Fibroblast of lung (primary cell): ENCODE data around the gene KCTD10. TPM values are rescaled to one million over a fixed set of nuclear protein-coding genes. Genes with fewer than 3 reads are reported as not detected.
A peak's percentile ranks its signal among the peaks of the same experiment; 100 is the strongest.

Source experiments
- DNase-seq, 2 donors: peaks; one replicate each; pipeline versions ENCODE4 v3.0.0 to v3.0.0-alpha.2; 2010; ENCODE audit warnings: low read depth in 2 of 2
- H2AFZ ChIP-seq: 2 replicates; pipeline ENCODE4 v1.5.1; 2012; ENCODE audit warnings: low read length, control low read depth, inconsistent platforms
- H3K27ac ChIP-seq: 2 replicates; pipeline ENCODE4 v1.5.1; 2011; ENCODE audit warnings: low read length, control low read depth; ENCODE audit not compliant: insufficient read depth
- H3K27me3 ChIP-seq: 2 replicates; pipeline ENCODE4 v1.5.1; 2011; ENCODE audit warnings: mild to moderate bottlenecking, low read length; ENCODE audit not compliant: control insufficient read depth, insufficient read depth
- H3K36me3 ChIP-seq: 2 replicates; pipeline ENCODE4 v1.5.1; 2011; ENCODE audit warnings: low read length; ENCODE audit not compliant: control insufficient read depth, insufficient read depth
- H3K4me1 ChIP-seq: 2 replicates; pipeline ENCODE4 v1.5.1; 2011; ENCODE audit warnings: low read length; ENCODE audit not compliant: control insufficient read depth, insufficient read depth; ENCODE audit errors: extremely low read depth
- H3K4me2 ChIP-seq: 2 replicates; pipeline ENCODE4 v1.5.1; 2011; ENCODE audit warnings: low read length, control low read depth; ENCODE audit not compliant: insufficient read depth; ENCODE audit errors: extremely low read depth
- H3K4me3 ChIP-seq, 4 experiments: fragments of 200-600 bp in 1 of 4; sonication (generic) in 1 of 4; replicated peaks in 1 of 4; 2 replicates each; pipeline ENCODE4 v1.5.1; 2011 to 2016; ENCODE audit warnings: low read length in 4 of 4, low read depth in 3 of 4, mild to moderate bottlenecking in 3 of 4, control low read depth in 2 of 4, inconsistent platforms in 1 of 4, mixed read lengths in 1 of 4; ENCODE audit not compliant: insufficient read depth in 1 of 4; ENCODE audit errors: control extremely low read depth in 1 of 4
- H3K79me2 ChIP-seq: 2 replicates; pipeline ENCODE4 v1.5.1; 2012; ENCODE audit warnings: mild to moderate bottlenecking, low read length, inconsistent platforms; ENCODE audit not compliant: control insufficient read depth, insufficient read depth
- H3K9ac ChIP-seq: 2 replicates; pipeline ENCODE4 v1.5.1; 2011; ENCODE audit warnings: mild to moderate bottlenecking, low read length, control low read depth; ENCODE audit not compliant: insufficient read depth
- H3K9me3 ChIP-seq: 2 replicates; pipeline ENCODE4 v1.5.1; 2012; ENCODE audit warnings: low read depth, low read length; ENCODE audit not compliant: control insufficient read depth, insufficient read depth
- H4K20me1 ChIP-seq: 2 replicates; pipeline ENCODE4 v1.5.1; 2011; ENCODE audit warnings: low read length; ENCODE audit not compliant: control insufficient read depth, insufficient read depth; ENCODE audit errors: extremely low read depth
- EZH2 ChIP-seq: IDR thresholded peaks from 2 replicates; pipeline ENCODE4 v1.5.1; 2012; ENCODE audit warnings: low read length, control low read depth, mild to moderate bottlenecking; ENCODE audit errors: missing control alignments
- polyA plus RNA-seq, 2 donors: library from polyadenylated mRNA; depleted of rRNA in 1 of 2; stranded (reverse) in 1 of 2; unstranded in 1 of 2; fragments of >200 nt; gene quantifications; 2 replicates each; pipeline ENCODE4 v1.2.1, GENCODE V29; 2011 to 2012; ENCODE audit warnings: missing spikeins in 1 of 2
- total RNA-seq: library from RNA; depleted of rRNA; stranded (reverse); fragments of >200 nt; gene quantifications from 2 replicates; pipeline ENCODE4 v1.2.1, GENCODE V29; 2014
- TF ChIP-seq, protein P1 (sequence below), 2 donors: IDR thresholded peaks in 1 of 2; conservative IDR thresholded peaks in 1 of 2; 1 replicate in 1 of 2; 2 replicates in 1 of 2; pipeline ENCODE4 v1.5.1; 2011 to 2012; ENCODE audit warnings: low read length in 2 of 2, control low read depth in 1 of 2, inconsistent platforms in 1 of 2, low read depth in 1 of 2, mild to moderate bottlenecking in 1 of 2

The KCTD10 gene
- total and polyA plus RNA-seq, 2 donors (not counting 1 experiment from before 2014, with no cell fraction given), result 106 to 190 TPM

DNA sequence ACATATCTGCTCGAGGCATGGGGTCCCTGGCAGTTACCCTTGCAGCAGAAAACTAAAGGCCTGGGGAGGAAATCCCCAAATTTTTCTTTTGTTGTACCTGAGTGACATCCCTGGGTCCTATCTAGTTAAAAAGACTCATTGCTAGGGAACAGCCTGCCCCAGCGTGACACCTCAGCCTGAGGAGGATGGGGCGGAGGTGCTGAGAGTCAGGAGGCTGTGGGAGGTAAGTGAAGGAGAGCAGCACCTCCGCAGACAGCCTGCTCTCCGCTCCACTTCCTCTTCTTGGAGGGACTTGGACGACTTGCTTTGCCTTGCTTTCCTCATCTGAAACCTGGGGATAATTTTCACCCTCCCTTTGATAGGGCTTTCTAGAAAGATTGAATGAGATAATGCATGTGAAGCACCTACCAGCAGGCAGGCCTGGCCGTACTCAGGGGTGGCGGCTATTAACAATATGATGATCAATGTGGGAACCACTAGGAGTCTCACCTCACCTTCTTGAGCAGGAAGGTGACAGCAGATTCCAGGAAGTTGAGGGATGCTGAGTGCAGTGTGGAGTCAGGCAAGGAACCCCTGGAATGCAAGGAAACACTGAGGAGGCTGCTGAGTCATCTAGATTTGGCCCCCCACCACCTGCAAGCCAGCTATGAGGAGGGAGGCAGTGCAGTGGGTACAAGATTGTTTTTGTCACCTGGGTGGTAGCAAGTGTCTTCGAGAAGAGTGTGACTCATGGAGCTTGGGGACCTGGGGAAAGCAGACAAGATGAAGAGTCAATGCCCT lies 23.5 kb upstream of the KCTD10 start:
- Histone ChIP-seq H3K4me3 (no peak overlapping the region), H2AFZ (no peak overlapping the region), H3K36me3 (peaks cover 16% of the 10 kb centered on the region), H3K4me1 (no peaks in the 10 kb centered on the region), H3K9ac (no peak overlapping the region), H3K4me2 (no peak overlapping the region), H4K20me1 (no peaks in the 10 kb centered on the region), H3K27me3 (no peaks in the 10 kb centered on the region), H3K79me2 (no peaks in the 10 kb centered on the region), H3K27ac (no peak overlapping the region), H3K9me3 (no peaks in the 10 kb centered on the region)
- TF ChIP-seq, protein P1, sequence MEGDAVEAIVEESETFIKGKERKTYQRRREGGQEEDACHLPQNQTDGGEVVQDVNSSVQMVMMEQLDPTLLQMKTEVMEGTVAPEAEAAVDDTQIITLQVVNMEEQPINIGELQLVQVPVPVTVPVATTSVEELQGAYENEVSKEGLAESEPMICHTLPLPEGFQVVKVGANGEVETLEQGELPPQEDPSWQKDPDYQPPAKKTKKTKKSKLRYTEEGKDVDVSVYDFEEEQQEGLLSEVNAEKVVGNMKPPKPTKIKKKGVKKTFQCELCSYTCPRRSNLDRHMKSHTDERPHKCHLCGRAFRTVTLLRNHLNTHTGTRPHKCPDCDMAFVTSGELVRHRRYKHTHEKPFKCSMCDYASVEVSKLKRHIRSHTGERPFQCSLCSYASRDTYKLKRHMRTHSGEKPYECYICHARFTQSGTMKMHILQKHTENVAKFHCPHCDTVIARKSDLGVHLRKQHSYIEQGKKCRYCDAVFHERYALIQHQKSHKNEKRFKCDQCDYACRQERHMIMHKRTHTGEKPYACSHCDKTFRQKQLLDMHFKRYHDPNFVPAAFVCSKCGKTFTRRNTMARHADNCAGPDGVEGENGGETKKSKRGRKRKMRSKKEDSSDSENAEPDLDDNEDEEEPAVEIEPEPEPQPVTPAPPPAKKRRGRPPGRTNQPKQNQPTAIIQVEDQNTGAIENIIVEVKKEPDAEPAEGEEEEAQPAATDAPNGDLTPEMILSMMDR (conservative IDR thresholded peaks at IDR 0.05 in 1 of 2, IDR thresholded peaks at IDR 0.05 in 1 of 2; ENCODE audit: low read depth in 1 of 2, low read length in 2 of 2), result no peak
- TF ChIP-seq EZH2, result no peak
- DNase-seq, result peak in 1 of 2 donors; percentile 5

DNA sequence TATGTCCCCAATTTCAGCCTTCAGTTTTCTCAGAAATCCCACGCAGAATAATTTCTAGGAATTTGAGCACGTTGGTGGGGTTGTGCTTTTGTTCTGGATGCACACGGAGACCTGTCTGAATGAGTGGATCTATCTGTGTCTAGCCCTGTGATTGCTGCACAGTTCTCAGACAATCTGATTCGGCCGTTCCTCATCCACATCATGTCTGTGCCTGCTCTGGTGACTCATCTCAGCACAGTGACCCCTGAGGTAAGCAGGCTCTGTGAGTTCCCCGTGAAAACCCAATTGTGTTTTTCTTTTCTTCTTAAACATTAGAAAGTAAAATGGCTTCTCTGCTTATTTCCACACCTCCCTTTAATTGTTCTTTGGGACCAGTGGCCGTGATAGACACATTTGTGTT lies 20.6 kb upstream of the KCTD10 start:
- Histone ChIP-seq H3K27ac (no peak overlapping the region), H4K20me1 (no peaks in the 10 kb centered on the region), H3K79me2 (no peaks in the 10 kb centered on the region), H3K9me3 (no peaks in the 10 kb centered on the region), H3K36me3 (peaks cover 16% of the 10 kb centered on the region), H3K27me3 (no peaks in the 10 kb centered on the region), H3K9ac (no peak overlapping the region), H3K4me1 (no peaks in the 10 kb centered on the region), H3K4me3 (no peak overlapping the region), H3K4me2 (no peak overlapping the region), H2AFZ (no peak overlapping the region)
- TF ChIP-seq, protein P1 (conservative IDR thresholded peaks at IDR 0.05 in 1 of 2, IDR thresholded peaks at IDR 0.05 in 1 of 2; ENCODE audit: low read depth in 1 of 2, low read length in 2 of 2), result no peak
- TF ChIP-seq EZH2, result no peak
- DNase-seq, result peak; percentile 33 to 76

DNA sequence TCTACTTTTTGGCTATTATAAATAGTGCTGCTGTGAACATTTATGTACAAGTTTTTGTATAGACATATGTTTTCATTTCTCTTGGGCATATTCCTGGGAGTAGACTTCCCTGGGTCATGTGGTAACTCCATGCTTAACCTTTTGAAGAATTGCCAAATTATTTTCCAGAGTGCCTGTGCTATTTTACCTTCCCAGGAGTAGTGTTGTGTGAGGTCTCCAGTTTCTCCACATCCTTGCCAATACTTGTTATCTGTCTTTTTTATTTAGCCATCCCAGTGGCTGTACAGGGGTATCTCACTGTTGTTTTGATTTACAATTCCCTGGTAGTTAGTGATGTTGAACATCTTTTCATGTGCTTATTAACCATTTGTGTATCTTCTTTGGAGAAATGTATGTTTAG lies 19.2 kb upstream of the KCTD10 start:
- Histone ChIP-seq H4K20me1 (no peaks in the 10 kb centered on the region), H3K27me3 (no peaks in the 10 kb centered on the region), H3K4me1 (no peaks in the 10 kb centered on the region), H3K4me3 (no peak overlapping the region), H3K9ac (no peak overlapping the region), H3K4me2 (no peak overlapping the region), H2AFZ (no peak overlapping the region), H3K36me3 (peaks cover 14% of the 10 kb centered on the region), H3K9me3 (no peaks in the 10 kb centered on the region), H3K79me2 (no peaks in the 10 kb centered on the region), H3K27ac (no peak overlapping the region)
- DNase-seq, result no peak
- TF ChIP-seq, protein P1 (conservative IDR thresholded peaks at IDR 0.05 in 1 of 2, IDR thresholded peaks at IDR 0.05 in 1 of 2; ENCODE audit: low read depth in 1 of 2, low read length in 2 of 2), result no peak
- no peak for TF ChIP-seq EZH2
